ENCODE data around the gene OTUD3.

- no peak for TF ChIP-seq CTCF (conservative IDR thresholded peaks at IDR 0.05; ENCODE audit: low read length)
- TF ChIP-seq EZH2phosphoT487 (IDR thresholded peaks at IDR 0.05; ENCODE audit: borderline replicate concordance), result no peak
Observed at GRCh38 chr1:19889656-19890055, 7.5 kb downstream of the OTUD3 start.

Measured in Loucy (cell line).